HG03457 (cell line): Measurements from ENCODE around the gene ESYT1.
A peak's percentile ranks its signal among the peaks of the same experiment; 100 is the strongest.

Experiments used
- ATAC-seq: cut with Tn5 transposase; IDR thresholded peaks from one replicate; pipeline ENCODE4 v1.9.1; 2021; ENCODE audit warnings: moderate number of reproducible peaks; ENCODE audit not compliant: unreplicated experiment

Gene ESYT1

GRCh38 chr12:56127888-56128669, at the start of gene ESYT1:
Gene ESYT1 (plus strand): TSS chr12:56128267. CDS start chr12:56128320, 53 bp downstream.
- ATAC-seq, result peak; percentile 78

- no peak for ATAC-seq
These were observed 49.6 kb upstream of the ESYT1 start for GRCh38 chr12:56078427-56078826.

GRCh38 chr12:56078931-56079722, 48.9 kb upstream of the ESYT1 start:
- ATAC-seq, result no peak

- ATAC-seq, result no peak
These were observed 48.1 kb upstream of the ESYT1 start, which contains the start of gene ERBB3 for GRCh38 chr12:56079723-56080555. Gene ERBB3 (plus strand): TSS chr12:56080165. CDS start chr12:56080301, 136 bp downstream.

GRCh38 chr12:56080556-56081138, 47.4 kb upstream of the ESYT1 start:
- no peak for ATAC-seq

GRCh38 chr12:56081393-56082347, 46.4 kb upstream of the ESYT1 start:
- no peak for ATAC-seq

- ATAC-seq, result no peak
These were observed 45.7 kb upstream of the ESYT1 start for GRCh38 chr12:56082382-56082781.

- ATAC-seq, result no peak
These were observed 45.1 kb upstream of the ESYT1 start for GRCh38 chr12:56082967-56083366.

GRCh38 chr12:56084958-56085543, 43.0 kb upstream of the ESYT1 start:
- no peak for ATAC-seq

- ATAC-seq, result no peak
These were observed 42.0 kb upstream of the ESYT1 start for GRCh38 chr12:56086096-56086495.

GRCh38 chr12:56086608-56087007, 41.5 kb upstream of the ESYT1 start:
- ATAC-seq, result no peak

GRCh38 chr12:56087220-56087619, 40.8 kb upstream of the ESYT1 start:
- no peak for ATAC-seq

GRCh38 chr12:56097738-56098137, 30.3 kb upstream of the ESYT1 start:
- ATAC-seq, result no peak

- no peak for ATAC-seq
These were observed 29.5 kb upstream of the ESYT1 start for GRCh38 chr12:56098592-56098991.

- ATAC-seq, result no peak
These were observed 28.3 kb upstream of the ESYT1 start for GRCh38 chr12:56099787-56100186.

- no peak for ATAC-seq
These were observed 27.0 kb upstream of the ESYT1 start for GRCh38 chr12:56101045-56101444.

GRCh38 chr12:56102683-56103065, 25.4 kb upstream of the ESYT1 start:
- no peak for ATAC-seq

GRCh38 chr12:56103066-56103711, 24.9 kb upstream of the ESYT1 start:
- no peak for ATAC-seq

GRCh38 chr12:56103823-56104108, 24.3 kb upstream of the ESYT1 start:
- ATAC-seq, result peak; percentile 3
